HG02571 (cell line): ENCODE results near the gene SLC44A1.

ENCODE experiments used
- ATAC-seq: cut with Tn5 transposase; IDR thresholded peaks from one replicate; pipeline ENCODE4 v1.9.1; 2021; ENCODE audit warnings: mild to moderate bottlenecking, moderate library complexity; ENCODE audit not compliant: unreplicated experiment

Gene SLC44A1

GRCh38 chr9:105269593-105269992, 25.1 kb downstream of the SLC44A1 start:
- no peak for ATAC-seq

GRCh38 chr9:105270711-105271110, 26.3 kb downstream of the SLC44A1 start:
- ATAC-seq: no peak

- ATAC-seq: no peak
These were observed 29.3 kb downstream of the SLC44A1 start for GRCh38 chr9:105273731-105274130.

- no peak for ATAC-seq
These were observed 30.7 kb downstream of the SLC44A1 start for GRCh38 chr9:105275111-105275510.

GRCh38 chr9:105275938-105276337, 31.5 kb downstream of the SLC44A1 start:
- no peak for ATAC-seq

- ATAC-seq: no peak
These were observed 34.3 kb downstream of the SLC44A1 start for GRCh38 chr9:105278751-105279150.

- ATAC-seq: no peak
These were observed 36.2 kb downstream of the SLC44A1 start for GRCh38 chr9:105280691-105281090.

GRCh38 chr9:105281272-105281671, 36.8 kb downstream of the SLC44A1 start:
- no peak for ATAC-seq

- ATAC-seq: no peak
These were observed 37.5 kb downstream of the SLC44A1 start for GRCh38 chr9:105281926-105282325.

- no peak for ATAC-seq
These were observed 38.6 kb downstream of the SLC44A1 start for GRCh38 chr9:105282870-105283621.

- no peak for ATAC-seq
These were observed 39.3 kb downstream of the SLC44A1 start for GRCh38 chr9:105283795-105284194.

- no peak for ATAC-seq
These were observed 40.0 kb downstream of the SLC44A1 start for GRCh38 chr9:105284463-105284862.

GRCh38 chr9:105286098-105286497, 41.6 kb downstream of the SLC44A1 start:
- ATAC-seq: no peak

- ATAC-seq: no peak
These were observed 44.9 kb downstream of the SLC44A1 start for GRCh38 chr9:105289305-105289704.

GRCh38 chr9:105290418-105290817, 46.0 kb downstream of the SLC44A1 start:
- no peak for ATAC-seq

GRCh38 chr9:105290954-105291353, 46.5 kb downstream of the SLC44A1 start:
- no peak for ATAC-seq

- no peak for ATAC-seq
These were observed 47.0 kb downstream of the SLC44A1 start for GRCh38 chr9:105291422-105291859.

- ATAC-seq: no peak
These were observed 47.5 kb downstream of the SLC44A1 start for GRCh38 chr9:105291938-105292337.

- ATAC-seq: no peak
These were observed 49.0 kb downstream of the SLC44A1 start for GRCh38 chr9:105293408-105293807.

GRCh38 chr9:105295201-105295550, 50.7 kb downstream of the SLC44A1 start:
- no peak for ATAC-seq

GRCh38 chr9:105295986-105296385, 51.5 kb downstream of the SLC44A1 start:
- ATAC-seq: no peak

- ATAC-seq: no peak
These were observed 52.0 kb downstream of the SLC44A1 start for GRCh38 chr9:105296445-105296844.

- no peak for ATAC-seq
These were observed 52.4 kb downstream of the SLC44A1 start for GRCh38 chr9:105296877-105297287.
